GM12878 (cell line): Measurements from ENCODE around the gene TRABD. TPM values are rescaled to one million over a fixed set of nuclear protein-coding genes. Genes with fewer than 3 reads are reported as not detected.

ENCODE experiments used
- ATAC-seq: fragments of 200-7000 bp; cut with Tn5 transposase; 3 replicates; pipeline ENCODE4 v1.9.1; 2020; ENCODE audit warnings: mild to moderate bottlenecking, moderate library complexity
- BruUV-seq: library from RNA; stranded (reverse); fragments of 400-500 nt; replicated peaks from 2 replicates; lab custom pipeline; 2021; lab: Mats Ljungman, UMichigan
- CTCF ChIA-PET: fragments of 300-600 bp; sonication (Branson Sonifier 250); formaldehyde crosslinking; extraction: SDS; loops from one replicate; lab custom pipeline; 2021; ENCODE audit warnings: inconsistent platforms; lab: Yijun Ruan, JAX
- POLR2A ChIA-PET: fragments of 350-600 bp; formaldehyde crosslinking; extraction: SDS; loops from one replicate; lab custom pipeline; 2021; ENCODE audit warnings: inconsistent platforms; lab: Charles Lee
- RAD21 ChIA-PET: fragments of 300-600 bp; sonication (Branson Sonifier 250); formaldehyde crosslinking; loops from one replicate; lab custom pipeline; 2023; ENCODE audit warnings: antibody characterized with exemption; ENCODE audit not compliant: unreplicated experiment; lab: Charles Lee
- SMC1A ChIA-PET: fragments of 300-600 bp; sonication (Branson Sonifier 250); formaldehyde crosslinking; loops from one replicate; lab custom pipeline; 2023; ENCODE audit not compliant: unreplicated experiment, uncharacterized antibody; lab: Charles Lee
- DNase-seq: peaks from one replicate; pipeline ENCODE4 v3.0.0-alpha.2; 2011; ENCODE audit warnings: low read depth, low spot score
- FAIRE-seq: peaks from 3 replicates; lab custom pipeline; 2011; peaks lifted over from hg19 to GRCh38; lab: Jason Lieb, UNC
- H2AFZ ChIP-seq: 2 replicates; pipeline ENCODE4 v1.6.0; 2011; ENCODE audit warnings: low read depth, low read length, control low read depth; ENCODE audit not compliant: control insufficient read depth
- H3K27ac ChIP-seq: 2 replicates; pipeline ENCODE4 v1.5.1; 2011; ENCODE audit warnings: control low read depth; ENCODE audit not compliant: control insufficient read depth, insufficient read depth
- H3K27me3 ChIP-seq, 2 experiments: replicated peaks in 1 of 2; 2 replicates each; pipeline versions ENCODE4 v1.6.0 to v1.6.1; 2011; ENCODE audit warnings: low read length in 1 of 2; ENCODE audit not compliant: control insufficient read depth in 2 of 2, insufficient read depth in 2 of 2
- H3K36me3 ChIP-seq, 2 experiments: 2 replicates each; pipeline ENCODE4 v1.5.1; 2011; ENCODE audit warnings: low read length in 1 of 2; ENCODE audit not compliant: control insufficient read depth in 2 of 2, insufficient read depth in 2 of 2
- H3K4me1 ChIP-seq: 2 replicates; pipeline ENCODE4 v1.6.1; 2011; ENCODE audit warnings: mild to moderate bottlenecking, low read length, moderate library complexity, mixed read lengths; ENCODE audit not compliant: control insufficient read depth, insufficient read depth
- H3K4me2 ChIP-seq: 2 replicates; pipeline ENCODE4 v1.6.0; 2011; ENCODE audit warnings: control low read depth; ENCODE audit not compliant: control insufficient read depth, insufficient read depth
- H3K4me3 ChIP-seq: fragments of 200-600 bp; sonication (generic); 2 replicates; pipeline ENCODE4 v1.5.1; 2016
- H3K79me2 ChIP-seq: 2 replicates; pipeline ENCODE4 v1.6.0; 2011; ENCODE audit warnings: low read length; ENCODE audit not compliant: control insufficient read depth, insufficient read depth
- H3K9ac ChIP-seq: 2 replicates; pipeline ENCODE4 v1.8.0; 2011; ENCODE audit warnings: low read length, control low read depth, mixed read lengths; ENCODE audit not compliant: control insufficient read depth, insufficient read depth
- H3K9me3 ChIP-seq: replicated peaks from 3 replicates; pipeline ENCODE4 v1.5.1; 2011; ENCODE audit warnings: mild to moderate bottlenecking, low read length; ENCODE audit not compliant: control insufficient read depth, insufficient read depth
- H4K20me1 ChIP-seq: 2 replicates; pipeline ENCODE4 v1.6.0; 2011; ENCODE audit not compliant: control insufficient read depth, insufficient read depth
- BACH1 ChIP-seq: fragments of 450-650 bp; IDR thresholded peaks from 2 replicates; pipeline ENCODE4 v1.6.1; 2017; ENCODE audit warnings: mild to moderate bottlenecking, borderline replicate concordance
- CHD2 ChIP-seq: IDR thresholded peaks from 2 replicates; pipeline ENCODE4 v1.6.1; 2011; ENCODE audit warnings: low read depth, low read length, improper control_type of control experiment, borderline replicate concordance
- CREB1 ChIP-seq: IDR thresholded peaks from 2 replicates; pipeline ENCODE4 v1.6.1; 2012; ENCODE audit warnings: low read depth, mild to moderate bottlenecking, inconsistent platforms
- IRF5 ChIP-seq: fragments of 450-650 bp; IDR thresholded peaks from 2 replicates; pipeline ENCODE4 v1.6.1; 2017; ENCODE audit warnings: borderline replicate concordance
- MEF2B ChIP-seq: fragments of 450-650 bp; IDR thresholded peaks from 2 replicates; pipeline ENCODE4 v1.6.1; 2018; ENCODE audit warnings: mild to moderate bottlenecking, moderate library complexity; ENCODE audit not compliant: partially characterized antibody, poor library complexity, severe bottlenecking
- POU2F2 ChIP-seq: IDR thresholded peaks from 3 replicates; pipeline ENCODE4 v1.6.1; 2011; ENCODE audit warnings: low read depth, mild to moderate bottlenecking, low read length, borderline replicate concordance
- RAD51 ChIP-seq: fragments of 450-650 bp; IDR thresholded peaks from 2 replicates; pipeline ENCODE4 v1.6.1; 2016; ENCODE audit warnings: moderate library complexity, mild to moderate bottlenecking, inconsistent platforms
- SIX5 ChIP-seq: IDR thresholded peaks from 2 replicates; pipeline ENCODE4 v1.6.1; 2011; ENCODE audit warnings: mild to moderate bottlenecking, low read depth, low read length, moderate library complexity; ENCODE audit not compliant: severe bottlenecking
- SP1 ChIP-seq: IDR thresholded peaks from one replicate; pipeline ENCODE4 v1.6.1; 2011; ENCODE audit warnings: low read depth, low read length
- USF1 ChIP-seq: IDR thresholded peaks from 2 replicates; pipeline ENCODE4 v1.6.1; 2011; ENCODE audit warnings: borderline replicate concordance, low read depth, mild to moderate bottlenecking, moderate library complexity, mixed read lengths, low read length; ENCODE audit not compliant: insufficient read depth; ENCODE audit errors: extremely low read length
- WRNIP1 ChIP-seq: IDR thresholded peaks from 2 replicates; pipeline ENCODE4 v1.6.1; 2011; ENCODE audit warnings: low read depth, low read length, improper control_type of control experiment, borderline replicate concordance
- ZNF24 ChIP-seq: fragments of 450-650 bp; IDR thresholded peaks from 2 replicates; pipeline ENCODE4 v1.6.1; 2017; ENCODE audit warnings: antibody characterized with exemption, mild to moderate bottlenecking
- WGBS: methylation state at CpG from one replicate; pipeline ENCODE4 v1.1.6; 2016; ENCODE audit warnings: low lambda C conversion rate; ENCODE audit not compliant: insufficient replicate concordance, insufficient coverage; ENCODE audit errors: missing lambda C conversion rate; 5-methylcytosine and 5-hydroxymethylcytosine counted together
- in situ Hi-C: fragments of 300-500 bp; cut with MboI; formaldehyde crosslinking; loops from 9 replicates; pipeline ENCODE4 v1.14.3; 2018; ENCODE audit warnings: mixed read lengths
- intact Hi-C: fragments of 100-400 bp; cut with micrococcal nuclease; formaldehyde crosslinking; loops from one replicate; pipeline ENCODE4 v1.14.2; 2022; ENCODE audit not compliant: unreplicated experiment
- polyA plus RNA-seq, 11 experiments: library from polyadenylated mRNA; depleted of rRNA in 4 of 11; unstranded in 6 of 11; stranded (reverse) in 5 of 11; fragments of >200 nt; fragmentation: Nextera tagmentation in 4 of 11; fragmentation: Illumina TruSeq in 1 of 11; extraction: Ambion mirVana in 4 of 11; extraction: Trizol in 1 of 11; gene quantifications; 1 replicate in 1 of 11; 2 replicates in 10 of 11; pipeline versions ENCODE4 v1.2.1 to v1.2.3, GENCODE V29; 2011 to 2016; ENCODE audit warnings: inconsistent platforms in 2 of 11, missing spikeins in 2 of 11, low read depth in 1 of 11
- total RNA-seq, 4 experiments: library from RNA; depleted of rRNA in 3 of 4; stranded (reverse); fragments of >200 nt in 3 of 4; fragmentation: Illumina TruSeq in 1 of 4; extraction: Trizol in 1 of 4; gene quantifications; 2 replicates each; pipeline versions ENCODE4 v1.2.1 to v1.2.3, GENCODE V29; 2013 to 2021
- TF ChIP-seq, protein P1 (sequence below): IDR thresholded peaks from 2 replicates; pipeline ENCODE4 v1.6.1; 2011; ENCODE audit warnings: low read depth, low read length, improper control_type of control experiment, borderline replicate concordance
- TF ChIP-seq, protein P2 (sequence below): fragments of 450-650 bp; IDR thresholded peaks from 2 replicates; pipeline ENCODE4 v1.6.1; 2018; ENCODE audit warnings: mild to moderate bottlenecking, low read depth, moderate library complexity; ENCODE audit not compliant: partially characterized antibody

The TRABD gene
- total and polyA plus RNA-seq, 10 of the 15 experiments (the other 5 are each of a cell fraction or from before 2014, with no cell fraction given), result 0.43 to 116 (median 58.1) TPM

- TF ChIP-seq, protein P1, sequence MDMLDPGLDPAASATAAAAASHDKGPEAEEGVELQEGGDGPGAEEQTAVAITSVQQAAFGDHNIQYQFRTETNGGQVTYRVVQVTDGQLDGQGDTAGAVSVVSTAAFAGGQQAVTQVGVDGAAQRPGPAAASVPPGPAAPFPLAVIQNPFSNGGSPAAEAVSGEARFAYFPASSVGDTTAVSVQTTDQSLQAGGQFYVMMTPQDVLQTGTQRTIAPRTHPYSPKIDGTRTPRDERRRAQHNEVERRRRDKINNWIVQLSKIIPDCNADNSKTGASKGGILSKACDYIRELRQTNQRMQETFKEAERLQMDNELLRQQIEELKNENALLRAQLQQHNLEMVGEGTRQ, result no peak
- TF ChIP-seq USF1, result no peak
- no peak for TF ChIP-seq RAD51
- no peak for TF ChIP-seq BACH1
Measured at GRCh38 chr22:50165436-50166123, 20.1 kb upstream of the TRABD start (continued).

GRCh38 chr22:50167689-50168489 lies 17.8 kb upstream of the TRABD start:
- no peak overlapping the region for H2AFZ ChIP-seq
- H3K27me3 ChIP-seq, result peaks cover 2 to 5% of the 10 kb centered on the region in 2 experiments; a peak in 3 of 4 replicates
- WGBS, result 84% methylated on average over 11 of the region's 11 CpGs
- no peak overlapping the region for H3K4me3 ChIP-seq
- no peak overlapping the region for H3K4me2 ChIP-seq
- no peaks in the 10 kb centered on the region for H3K9me3 ChIP-seq
- no peak overlapping the region for H3K27ac ChIP-seq
- ChIA-PET CTCF (no interaction called here), POLR2A (no interaction called here), SMC1A (no interaction called here), RAD21 (no interaction called here)
- ATAC-seq (no peak), FAIRE-seq (no peak), DNase-seq (no peak)
- intact Hi-C loops, result no loop called here
- no peaks in the 10 kb centered on the region for H3K79me2 ChIP-seq
- in situ Hi-C loops, result no loop called here
- no peaks in the 10 kb centered on the region for H3K36me3 ChIP-seq
- H4K20me1 ChIP-seq, result no peaks in the 10 kb centered on the region
- no TSS peak for BruUV-seq
- no peak overlapping the region for H3K9ac ChIP-seq
- H3K4me1 ChIP-seq, result no peaks in the 10 kb centered on the region
- no peak for TF ChIP-seq SIX5
- TF ChIP-seq SP1, result no peak
- no peak for TF ChIP-seq POU2F2
- TF ChIP-seq ZNF24, result no peak
- TF ChIP-seq CREB1, result no peak
- TF ChIP-seq, protein P2, sequence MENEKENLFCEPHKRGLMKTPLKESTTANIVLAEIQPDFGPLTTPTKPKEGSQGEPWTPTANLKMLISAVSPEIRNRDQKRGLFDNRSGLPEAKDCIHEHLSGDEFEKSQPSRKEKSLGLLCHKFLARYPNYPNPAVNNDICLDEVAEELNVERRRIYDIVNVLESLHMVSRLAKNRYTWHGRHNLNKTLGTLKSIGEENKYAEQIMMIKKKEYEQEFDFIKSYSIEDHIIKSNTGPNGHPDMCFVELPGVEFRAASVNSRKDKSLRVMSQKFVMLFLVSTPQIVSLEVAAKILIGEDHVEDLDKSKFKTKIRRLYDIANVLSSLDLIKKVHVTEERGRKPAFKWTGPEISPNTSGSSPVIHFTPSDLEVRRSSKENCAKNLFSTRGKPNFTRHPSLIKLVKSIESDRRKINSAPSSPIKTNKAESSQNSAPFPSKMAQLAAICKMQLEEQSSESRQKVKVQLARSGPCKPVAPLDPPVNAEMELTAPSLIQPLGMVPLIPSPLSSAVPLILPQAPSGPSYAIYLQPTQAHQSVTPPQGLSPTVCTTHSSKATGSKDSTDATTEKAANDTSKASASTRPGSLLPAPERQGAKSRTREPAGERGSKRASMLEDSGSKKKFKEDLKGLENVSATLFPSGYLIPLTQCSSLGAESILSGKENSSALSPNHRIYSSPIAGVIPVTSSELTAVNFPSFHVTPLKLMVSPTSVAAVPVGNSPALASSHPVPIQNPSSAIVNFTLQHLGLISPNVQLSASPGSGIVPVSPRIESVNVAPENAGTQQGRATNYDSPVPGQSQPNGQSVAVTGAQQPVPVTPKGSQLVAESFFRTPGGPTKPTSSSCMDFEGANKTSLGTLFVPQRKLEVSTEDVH, result no peak
- TF ChIP-seq IRF5, result no peak
- no peak for TF ChIP-seq CHD2
- TF ChIP-seq WRNIP1, result no peak
- no peak for TF ChIP-seq MEF2B
